Middle frontal gyrus (tissue), 1 donor: ENCODE data around the gene CDH23.

Source experiments
- DNase-seq: peaks from one replicate; pipeline ENCODE4 v3.0.0-alpha.2; 2015; ENCODE audit warnings: low spot score; ENCODE audit errors: extremely low spot score

CDH23 gene

DNA sequence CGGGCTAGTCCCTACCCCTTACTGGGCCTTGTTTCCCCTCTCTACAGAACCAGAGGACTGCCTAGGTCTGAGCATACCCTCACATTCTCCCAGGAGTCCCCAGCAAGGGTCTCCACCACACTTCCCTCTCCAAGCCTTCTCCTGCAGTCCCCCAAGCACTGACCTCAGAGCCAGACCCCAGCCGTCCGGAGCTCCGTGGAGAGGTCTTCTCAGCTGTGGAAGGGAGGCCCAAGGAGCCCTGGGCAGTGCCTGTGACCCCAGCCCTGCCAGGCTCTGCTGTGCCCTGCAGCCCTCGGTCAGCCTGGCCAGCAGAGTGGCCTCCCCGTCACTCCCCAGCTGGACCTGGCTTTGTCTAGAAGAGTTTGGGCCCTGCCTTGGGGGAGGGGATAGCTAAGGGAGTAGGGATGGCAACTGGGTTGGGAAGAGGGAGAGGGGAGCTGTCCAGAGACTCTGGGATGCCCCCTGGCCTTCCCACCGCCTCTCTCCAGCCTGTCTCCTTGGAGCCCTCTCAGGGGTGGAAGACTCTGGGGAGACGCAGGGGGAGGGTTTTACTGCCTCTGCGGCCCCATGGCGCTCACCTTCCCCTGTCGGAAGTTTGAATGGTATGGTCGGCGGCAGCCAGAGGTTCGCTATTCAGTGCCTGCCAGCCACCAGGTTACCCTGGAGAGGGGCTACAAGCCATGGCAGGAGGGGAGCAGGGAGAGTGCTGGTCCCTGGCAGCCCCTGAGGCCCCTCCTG is 322.9 kb downstream of the CDH23 start, which contains the start of gene C10orf105:
C10orf105 (minus strand) TSS at position 315 of the 738 bp plus-strand sequence. CDS start 3,441 bp downstream, outside the sequence.
- DNase-seq: no peak

DNA sequence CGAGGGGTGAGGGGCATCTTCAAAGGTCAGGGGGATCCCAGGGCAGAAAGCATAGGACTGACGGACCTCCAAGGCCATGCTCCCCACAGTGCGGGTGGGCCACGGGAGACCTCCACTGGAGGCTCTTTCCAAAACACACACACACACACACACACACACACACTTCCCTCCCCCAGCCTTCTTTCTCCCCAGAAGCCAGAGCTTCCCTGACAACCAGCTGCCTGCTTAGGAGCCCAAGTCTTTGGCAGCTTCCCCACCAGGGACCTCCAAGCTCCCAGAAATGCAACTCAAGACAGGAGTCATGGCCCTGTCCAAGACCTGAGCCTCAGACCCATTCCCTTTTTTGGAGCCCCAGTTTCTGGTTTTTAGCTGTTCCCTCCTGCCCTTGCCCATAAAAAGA is 323.6 kb downstream of the CDH23 start:
- DNase-seq: no peak

DNA sequence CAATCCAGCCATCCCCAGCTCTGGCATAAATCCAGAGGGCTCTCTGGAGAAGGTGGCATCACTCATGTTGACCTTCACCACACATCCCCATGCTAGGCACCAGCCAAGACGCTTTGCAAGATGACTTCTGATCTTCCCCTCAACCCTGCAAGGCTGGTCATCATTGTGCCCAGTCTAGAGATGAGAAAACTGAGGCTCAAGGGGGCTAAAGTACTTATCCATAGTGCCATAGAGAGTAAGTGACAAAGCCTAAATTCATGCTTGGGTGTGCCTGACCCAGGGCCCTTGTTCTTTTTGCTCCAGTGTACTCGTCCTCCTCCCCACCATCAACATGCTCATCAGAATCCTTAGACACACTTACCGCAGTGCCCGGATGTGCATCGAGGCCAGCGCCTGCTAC is 324.6 kb downstream of the CDH23 start:
- no peak for DNase-seq

- no peak for DNase-seq
Measured at GRCh38 chr10:71722849-71723248, 326.1 kb downstream of the CDH23 start.

GRCh38 chr10:71723311-71723710 is 326.6 kb downstream of the CDH23 start:
- DNase-seq: no peak

DNA sequence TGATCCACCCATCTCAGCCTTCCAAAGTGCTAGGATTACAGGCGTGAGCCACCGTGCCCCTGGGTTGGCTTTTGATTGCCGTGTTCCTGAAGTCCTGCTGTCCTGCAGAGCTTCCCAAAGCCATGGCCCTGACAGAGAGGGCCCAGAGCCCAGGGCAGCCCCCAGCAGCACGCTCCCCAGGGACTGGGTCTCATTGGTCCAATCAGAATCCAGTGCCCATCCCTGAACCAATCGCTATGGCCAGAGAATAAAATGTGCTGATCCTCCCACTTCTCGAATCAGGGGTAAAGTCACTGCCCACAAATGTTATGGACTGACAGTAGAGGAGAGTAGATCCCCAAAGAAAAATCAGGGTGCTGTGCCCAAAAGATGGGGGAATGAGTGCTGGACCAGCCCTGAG is 327.8 kb downstream of the CDH23 start:
- no peak for DNase-seq

- no peak for DNase-seq
Measured at GRCh38 chr10:71725249-71725648, 328.5 kb downstream of the CDH23 start.

GRCh38 chr10:71725998-71726579 is 329.4 kb downstream of the CDH23 start:
- DNase-seq: no peak

DNA sequence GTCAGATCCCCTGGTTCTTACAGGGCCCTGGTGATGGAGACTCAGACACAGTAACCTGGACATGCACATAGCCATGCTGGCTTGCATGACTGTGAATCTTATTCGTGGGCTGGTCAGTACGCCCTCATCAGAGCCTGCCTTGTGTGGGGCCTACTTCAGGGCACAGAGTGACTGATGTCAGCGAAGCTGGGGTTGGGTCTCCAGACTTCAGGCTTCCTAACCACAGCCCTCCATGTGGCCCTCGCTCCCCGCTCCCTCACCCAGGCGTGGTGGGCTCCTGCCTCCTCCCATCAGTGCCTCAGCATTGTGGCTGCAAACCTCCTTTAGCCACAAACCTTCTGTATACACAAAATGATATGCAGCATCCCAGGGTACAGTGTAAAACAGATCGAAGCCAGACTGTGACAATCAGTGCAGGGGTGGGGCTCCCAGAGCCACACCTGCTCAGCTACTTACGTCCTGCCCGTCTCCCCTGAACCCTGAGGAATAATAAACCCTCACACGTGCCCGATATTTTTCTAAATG is 329.9 kb downstream of the CDH23 start:
- no peak for DNase-seq

DNA sequence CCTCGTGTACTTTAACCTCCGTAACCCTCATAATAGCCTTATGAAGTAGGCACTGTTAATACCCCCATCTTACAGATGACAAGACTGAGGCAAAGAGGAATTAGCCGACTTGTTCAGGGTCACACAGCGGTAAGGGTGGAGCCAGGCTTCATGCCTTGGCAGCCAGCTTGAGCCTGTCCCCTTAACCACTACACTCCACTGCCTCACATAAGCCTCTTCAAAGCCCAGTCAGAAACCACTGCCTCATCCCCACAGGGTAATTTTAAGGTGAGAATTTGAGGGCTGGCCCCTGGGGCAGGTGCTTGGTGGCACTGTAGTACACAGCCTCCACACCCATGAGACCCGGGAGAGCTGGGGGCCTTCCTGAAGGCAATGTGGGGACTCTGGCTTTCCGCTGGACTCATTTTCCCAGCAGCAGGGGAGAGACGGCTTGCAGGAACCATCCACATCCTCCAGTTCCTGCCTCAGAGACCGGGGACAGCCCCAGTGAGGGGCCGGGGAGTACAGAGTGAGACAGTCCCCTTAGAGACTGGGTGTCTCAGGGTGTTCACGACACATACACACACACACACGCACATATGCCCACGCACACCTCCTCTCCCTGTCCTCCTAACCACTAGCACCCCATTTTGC is 330.5 kb downstream of the CDH23 start:
- no peak for DNase-seq

- no peak for DNase-seq
Measured at GRCh38 chr10:71727738-71728737, 331.3 kb downstream of the CDH23 start.

DNA sequence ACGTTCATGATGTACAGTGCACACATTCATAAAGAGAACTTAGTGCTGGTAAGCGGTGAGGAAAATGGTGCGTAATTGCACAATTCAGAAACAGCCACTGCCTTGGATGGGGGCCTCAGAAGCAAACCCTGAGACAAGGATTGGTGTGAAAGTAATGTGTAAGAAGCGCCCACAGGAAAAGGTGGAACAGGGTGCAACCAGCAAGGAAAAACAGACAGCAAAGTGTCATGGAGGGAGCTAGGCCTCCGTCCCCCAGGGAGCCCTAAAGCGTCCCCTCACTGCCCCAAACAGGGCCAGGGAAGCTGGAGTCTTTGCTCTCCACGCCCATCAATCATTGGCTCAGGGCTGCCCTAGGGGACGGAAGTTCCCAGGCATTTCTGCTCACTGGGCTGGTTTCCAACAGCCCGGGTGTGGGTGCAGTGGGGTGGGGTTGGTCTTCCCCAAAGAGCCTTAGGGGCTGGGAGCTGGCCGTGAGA is 332.5 kb downstream of the CDH23 start:
- DNase-seq: no peak

- no peak for DNase-seq
Measured at GRCh38 chr10:71731791-71732190, 335.1 kb downstream of the CDH23 start.

GRCh38 chr10:71734797-71735196 is 338.1 kb downstream of the CDH23 start:
- DNase-seq: no peak

GRCh38 chr10:71735709-71736569 is 339.2 kb downstream of the CDH23 start:
- no peak for DNase-seq

GRCh38 chr10:71736570-71736952 is 339.8 kb downstream of the CDH23 start:
- DNase-seq: no peak

DNA sequence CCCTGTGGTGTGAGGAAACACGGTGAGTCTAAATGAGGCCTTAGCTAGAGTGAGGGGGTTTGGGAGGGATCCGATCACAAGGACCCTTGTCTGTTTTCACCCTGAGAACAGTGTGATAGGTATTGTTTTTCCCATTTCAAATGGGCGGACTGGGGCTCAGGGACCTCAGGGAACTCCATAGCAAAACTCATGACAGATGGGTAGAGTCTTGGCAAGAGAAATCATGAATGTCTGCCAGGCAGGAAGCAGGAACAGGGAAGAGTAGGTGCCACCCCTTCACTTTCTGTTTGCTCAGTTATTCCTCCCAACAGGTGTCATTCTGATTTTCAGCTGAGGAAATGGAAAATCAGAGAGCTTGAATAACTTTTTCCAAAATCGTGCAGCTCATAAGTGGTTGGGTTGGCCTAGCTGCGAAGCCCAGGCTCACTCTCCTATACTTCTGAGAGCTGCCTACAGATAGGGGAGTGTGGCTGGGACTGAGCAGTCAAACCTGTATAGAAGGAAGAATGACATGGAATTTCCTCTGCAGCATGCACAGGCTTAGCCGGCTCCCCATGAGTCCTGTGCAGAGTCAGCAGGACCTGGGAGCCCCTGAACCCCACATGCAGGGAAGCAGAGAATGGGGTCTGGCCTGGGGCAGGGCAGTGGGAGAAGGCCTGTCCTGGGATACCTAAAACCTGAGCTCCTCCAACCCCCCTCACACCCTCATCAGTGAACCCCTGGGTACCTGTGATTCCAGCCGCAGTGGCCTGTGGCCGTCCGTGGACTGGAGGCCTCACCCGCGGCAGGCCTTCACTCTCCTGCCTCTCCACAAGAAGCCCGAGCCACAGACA is 340.5 kb downstream of the CDH23 start:
- no peak for DNase-seq

GRCh38 chr10:71737834-71738197 is 341.1 kb downstream of the CDH23 start:
- DNase-seq: no peak

- DNase-seq: no peak
Measured at GRCh38 chr10:71739358-71739900, 342.7 kb downstream of the CDH23 start.
